Measurements from ENCODE around the gene MAPT.

GRCh38 chr17:45895969-45896785 lies 1.8 kb downstream of the MAPT start:
- no peak for TF ChIP-seq ZFP3 (CRISPR knock-in tag; IDR thresholded peaks at IDR 0.05)
- TF ChIP-seq PPARA (CRISPR knock-in tag; IDR thresholded peaks at IDR 0.05; ENCODE audit: borderline replicate concordance): no peak
- no peak for TF ChIP-seq TOX (CRISPR knock-in tag; IDR thresholded peaks at IDR 0.05; ENCODE audit: borderline replicate concordance)
- no peak for TF ChIP-seq RARB (CRISPR knock-in tag; IDR thresholded peaks at IDR 0.05)
- no peak for TF ChIP-seq ZNF565 (CRISPR knock-in tag; conservative IDR thresholded peaks at IDR 0.05; ENCODE audit: low read depth)
- no peak for TF ChIP-seq ZFP30 (CRISPR knock-in tag; IDR thresholded peaks at IDR 0.05)
- TF ChIP-seq CSRNP3 (CRISPR knock-in tag; IDR thresholded peaks at IDR 0.05): no peak
- TF ChIP-seq CREB5 (CRISPR knock-in tag; IDR thresholded peaks at IDR 0.05; ENCODE audit: low read depth): no peak

Measured in SK-N-SH treated with all-trans-retinoic acid at 6 μM for 48 hours (cell line).